Pancreas (tissue), 10 donors: ENCODE data around the gene XRCC1. TPM values are rescaled to one million over a fixed set of nuclear protein-coding genes. Genes with fewer than 3 reads are reported as not detected.

Source experiments
- ATAC-seq, 4 donors: fragments of 200-7000 bp; cut with Tn5 transposase; one replicate each; pipeline versions ENCODE4 v1.8.0 to v1.9.1; 2020; ENCODE audit warnings: mild to moderate bottlenecking in 4 of 4, moderate library complexity in 4 of 4
- DNase-seq, 6 donors: peaks; one replicate each; pipeline ENCODE4 v3.0.0-alpha.2; 2020
- FAIRE-seq: peaks from 2 replicates; lab custom pipeline; 2012; peaks lifted over from hg19 to GRCh38; lab: Jason Lieb, UNC
- H3K27ac ChIP-seq, 4 donors: fragments of 200-600 bp; sonication (generic); 1 replicate in 3 of 4; 2 replicates in 1 of 4; pipeline versions ENCODE4 v1.5.0 to v1.8.0; 2020
- H3K27me3 ChIP-seq, 4 donors: fragments of 200-600 bp; one replicate each; pipeline ENCODE4 v1.8.0; 2021
- H3K36me3 ChIP-seq, 3 donors: fragments of 200-600 bp; sonication (generic) in 1 of 3; one replicate each; pipeline versions ENCODE4 v1.5.0 to v1.8.0; 2020 to 2021
- H3K4me1 ChIP-seq, 3 donors: fragments of 200-600 bp; one replicate each; pipeline ENCODE4 v1.8.0; 2021
- H3K4me3 ChIP-seq, 4 donors: fragments of 200-600 bp; sonication (generic) in 2 of 4; one replicate each; pipeline versions ENCODE4 v1.5.0 to v1.8.0; 2020 to 2021
- H3K9me3 ChIP-seq, 4 donors: fragments of 200-600 bp; one replicate each; pipeline ENCODE4 v1.8.0; 2021
- CTCF ChIP-seq, 4 donors: fragments of 200-600 bp; sonication (generic) in 3 of 4; IDR thresholded peaks; one replicate each; pipeline versions ENCODE4 v1.5.0 to v1.8.0; 2021; ENCODE audit warnings: antibody characterized with exemption in 4 of 4
- WGBS, 2 donors: extraction: QIAGEN DNeasy Blood & Tissue Kit; methylation state at CpG; one replicate each; pipeline ENCODE4 v1.1.7; 2013; 5-methylcytosine and 5-hydroxymethylcytosine counted together
- intact Hi-C, 3 donors: fragments of 100-400 bp; cut with DNase I; formaldehyde crosslinking; loops; one replicate each; pipeline versions ENCODE4 v1.11.1 to v1.14.2; 2022
- polyA plus RNA-seq, 2 donors: library from polyadenylated mRNA; stranded (reverse); fragments of 200-250 nt; gene quantifications; one replicate each; pipeline ENCODE4 v1.2.3, GENCODE V29; 2013
- total RNA-seq, 6 donors: library from RNA; stranded (reverse); fragmentation: NEBNext Ultra II Directional in 4 of 6; extraction: Animal tissue kit (Norgen Biotek cat#: 25700) in 4 of 6; gene quantifications; one replicate each; pipeline versions ENCODE4 v1.2.1 to v1.2.4, GENCODE V29; 2021 to 2023
- donor health status: healthy with polysubstance abuse.
- donor health status: DM: no; HTN: no; CAD: no; lungs with moderate emphysema.
- donor health status: DM: no; HTN: no; CAD: no.
- donor health status: control.
- donor health status: control.
- donor health status: Bipolar disorder and iron deficiency.
- donor health status: DM: yes; HTN: yes; CAD: no.
- donor health status: DM: no; HTN: no; CAD: no.
- donor health status: DM: no; HTN: no; CAD: no.
- donor health status: DM: yes; HTN: yes; CAD: no.

The XRCC1 gene
- total and polyA plus RNA-seq, 8 donors, result 9.3 to 19.3 (median 12.8) TPM

- FAIRE-seq (no peak), DNase-seq (no peak), ATAC-seq (no peak)
- no peak overlapping the region for H3K27ac ChIP-seq
- no peaks in the 10 kb centered on the region for H3K27me3 ChIP-seq
- H3K36me3 ChIP-seq, result no peaks in the 10 kb centered on the region
- TF ChIP-seq CTCF (IDR thresholded peaks at IDR 0.05), result no peak
- no peak overlapping the region for H3K4me3 ChIP-seq
- no peaks in the 10 kb centered on the region for H3K9me3 ChIP-seq
- WGBS, 2 donors, result 49 to 59% methylated on average over 4 of the region's 4 CpGs
- intact Hi-C loops, result no loop called here
- H3K4me1 ChIP-seq, result peaks cover 0 to 7% (median 0%) of the 10 kb centered on the region in 3 donors
These were observed 46.7 kb upstream of the XRCC1 start for GRCh38 chr19:43622070-43622469.

- WGBS, 2 donors, result 32 to 41% methylated on average over 23 of the region's 23 CpGs
- ATAC-seq (no peak), FAIRE-seq (no peak), DNase-seq (peak in 2 of 6 donors; percentile 88 to 94)
- Histone ChIP-seq H3K36me3 (no peaks in the 10 kb centered on the region), H3K9me3 (no peaks in the 10 kb centered on the region), H3K4me3 (peak overlapping the region; percentile 69 to 80 (median 70)), H3K4me1 (peaks cover 0 to 7% (median 0%) of the 10 kb centered on the region in 3 donors), H3K27me3 (no peaks in the 10 kb centered on the region), H3K27ac (peak overlapping the region; percentile 90 to 94 (median 91))
- no peak for TF ChIP-seq CTCF (IDR thresholded peaks at IDR 0.05)
- intact Hi-C loops, result no loop called here
These were observed 45.0 kb upstream of the XRCC1 start for GRCh38 chr19:43620061-43621001.

- 0% methylated on average over 80 to 81 of the region's 81 CpGs for WGBS, 2 donors
- TF ChIP-seq CTCF (IDR thresholded peaks at IDR 0.05), result no peak
- Histone ChIP-seq H3K9me3 (no peaks in the 10 kb centered on the region), H3K4me1 (peaks cover 0 to 7% (median 0%) of the 10 kb centered on the region in 3 donors), H3K27me3 (no peaks in the 10 kb centered on the region), H3K27ac (peak within 1 kb of the TSS; percentile 90 to 94 (median 91)), H3K4me3 (peak within 1 kb of the TSS; percentile 69 to 80 (median 70)), H3K36me3 (no peaks in the 10 kb centered on the region)
- DNase-seq, result peak; percentile 76 to 94 (median 82)
- FAIRE-seq, result no peak
- intact Hi-C loops, result no loop called here
- ATAC-seq, result peak; percentile 87 to 95 (median 89)
These were observed 44.1 kb upstream of the XRCC1 start, which contains the start of gene ZNF428 for GRCh38 chr19:43619262-43620060. ZNF428 (minus strand) TSS chr19:43619629; CDS start chr19:43614304, 5,325 bp downstream.

- H3K4me3 ChIP-seq, result peak overlapping the region; percentile 69 to 80 (median 70)
- H3K4me1 ChIP-seq, result peaks cover 0 to 7% (median 0%) of the 10 kb centered on the region in 3 donors
- no peaks in the 10 kb centered on the region for H3K36me3 ChIP-seq
- no peak for TF ChIP-seq CTCF (IDR thresholded peaks at IDR 0.05)
- 1% methylated on average over 14 of the region's 14 CpGs for WGBS, 2 donors
- H3K27me3 ChIP-seq, result no peaks in the 10 kb centered on the region
- intact Hi-C loops, result no loop called here
- DNase-seq (peak in 2 of 6 donors; percentile 13 to 30), FAIRE-seq (no peak), ATAC-seq (peak; percentile 7 to 34 (median 26))
- H3K27ac ChIP-seq, result peak overlapping the region; percentile 90 to 94 (median 91)
- no peaks in the 10 kb centered on the region for H3K9me3 ChIP-seq
These were observed 43.6 kb upstream of the XRCC1 start for GRCh38 chr19:43618921-43619261.
